Measurements from ENCODE around the gene NANOG.
"Not testable (repeated sequence)": the region's sequence is repeated elsewhere in the genome, so short reads cannot be mapped to it uniquely, and the experiment has no call there.

NANOG gene

GRCh38 chr12:7797698-7798398 is 8.6 kb downstream of the NANOG start:
- TF ChIP-seq CTCF (IDR thresholded peaks at IDR 0.05; ENCODE audit: low read length) (no peak), EZH2 (IDR thresholded peaks at IDR 0.05; ENCODE audit: borderline replicate concordance, low read length) (no peak)
- Histone ChIP-seq H3K4me2 (ENCODE audit: low read length) (no peak overlapping the region), H3K4me3 (ENCODE audit: low read depth, low read length, poor library complexity, severe bottlenecking) (no peak overlapping the region), H4K20me1 (ENCODE audit: insufficient read depth, low read length) (no peaks in the 10 kb centered on the region), H2AFZ (ENCODE audit: low read length) (no peak overlapping the region), H3K9ac (ENCODE audit: low read length) (no peak overlapping the region), H3K79me2 (ENCODE audit: insufficient read depth, low read length) (no peaks in the 10 kb centered on the region), H3K27me3 (ENCODE audit: insufficient read depth, low read length) (no peaks in the 10 kb centered on the region), H3K4me1 (ENCODE audit: insufficient read depth, low read length, severe bottlenecking) (no peaks in the 10 kb centered on the region), H3F3A (ENCODE audit: insufficient read depth, low read length) (no peaks in the 10 kb centered on the region), H3K36me3 (ENCODE audit: insufficient read depth, low read length) (no peaks in the 10 kb centered on the region), H3K9me2 (ENCODE audit: low read depth, low read length) (no peaks in the 10 kb centered on the region), H3K9me3 (ENCODE audit: low read length) (no peaks in the 10 kb centered on the region), H3K27ac (ENCODE audit: low read depth, low read length, poor library complexity, severe bottlenecking) (no peak overlapping the region)

GRCh38 chr12:7798750-7799308 is 9.6 kb downstream of the NANOG start:
- not testable (repeated sequence) for H3K27ac ChIP-seq (ENCODE audit: low read depth, low read length, poor library complexity, severe bottlenecking); H3K4me3 ChIP-seq (ENCODE audit: low read depth, low read length, poor library complexity, severe bottlenecking); H3F3A ChIP-seq (ENCODE audit: insufficient read depth, low read length); H3K27me3 ChIP-seq (ENCODE audit: insufficient read depth, low read length); H4K20me1 ChIP-seq (ENCODE audit: insufficient read depth, low read length); H3K79me2 ChIP-seq (ENCODE audit: insufficient read depth, low read length); H3K9me3 ChIP-seq (ENCODE audit: low read length); H2AFZ ChIP-seq (ENCODE audit: low read length); H3K9me2 ChIP-seq (ENCODE audit: low read depth, low read length); H3K4me2 ChIP-seq (ENCODE audit: low read length); H3K36me3 ChIP-seq (ENCODE audit: insufficient read depth, low read length); H3K4me1 ChIP-seq (ENCODE audit: insufficient read depth, low read length, severe bottlenecking); H3K9ac ChIP-seq (ENCODE audit: low read length)

- Histone ChIP-seq H3K36me3 (ENCODE audit: insufficient read depth, low read length) (no peaks in the 10 kb centered on the region), H3K27ac (ENCODE audit: low read depth, low read length, poor library complexity, severe bottlenecking) (no peak overlapping the region), H3K9me2 (ENCODE audit: low read depth, low read length) (no peaks in the 10 kb centered on the region)
Measured at GRCh38 chr12:7801460-7801859, 12.3 kb downstream of the NANOG start.

GRCh38 chr12:7806319-7806718 is 17.1 kb downstream of the NANOG start:
- not testable (repeated sequence) for H4K20me1 ChIP-seq (ENCODE audit: insufficient read depth, low read length); H3K9me2 ChIP-seq (ENCODE audit: low read depth, low read length); H3K79me2 ChIP-seq (ENCODE audit: insufficient read depth, low read length); H3K4me3 ChIP-seq (ENCODE audit: low read depth, low read length, poor library complexity, severe bottlenecking); H3K27ac ChIP-seq (ENCODE audit: low read depth, low read length, poor library complexity, severe bottlenecking); H3K4me2 ChIP-seq (ENCODE audit: low read length); H3K4me1 ChIP-seq (ENCODE audit: insufficient read depth, low read length, severe bottlenecking); H3K36me3 ChIP-seq (ENCODE audit: insufficient read depth, low read length); H3F3A ChIP-seq (ENCODE audit: insufficient read depth, low read length); H3K9ac ChIP-seq (ENCODE audit: low read length); H2AFZ ChIP-seq (ENCODE audit: low read length); H3K9me3 ChIP-seq (ENCODE audit: low read length); H3K27me3 ChIP-seq (ENCODE audit: insufficient read depth, low read length)

More at GRCh38 chr12:7801460-7801859, 12.3 kb downstream of the NANOG start:
- Histone ChIP-seq H3K79me2 (ENCODE audit: insufficient read depth, low read length) (no peaks in the 10 kb centered on the region), H3K4me3 (ENCODE audit: low read depth, low read length, poor library complexity, severe bottlenecking) (no peak overlapping the region), H3K4me1 (ENCODE audit: insufficient read depth, low read length, severe bottlenecking) (no peaks in the 10 kb centered on the region), H3K4me2 (ENCODE audit: low read length) (no peak overlapping the region), H3K9ac (ENCODE audit: low read length) (no peak overlapping the region), H2AFZ (ENCODE audit: low read length) (no peak overlapping the region), H3F3A (ENCODE audit: insufficient read depth, low read length) (no peaks in the 10 kb centered on the region), H3K27me3 (ENCODE audit: insufficient read depth, low read length) (no peaks in the 10 kb centered on the region), H3K9me3 (ENCODE audit: low read length) (no peaks in the 10 kb centered on the region), H4K20me1 (ENCODE audit: insufficient read depth, low read length) (no peaks in the 10 kb centered on the region)
- TF ChIP-seq CTCF (IDR thresholded peaks at IDR 0.05; ENCODE audit: low read length) (no peak), EZH2 (IDR thresholded peaks at IDR 0.05; ENCODE audit: borderline replicate concordance, low read length) (no peak)

Measured in OCI-LY1 (cell line).